Left cardiac atrium (tissue), 4 donors: Measurements from ENCODE around the gene PPAT. TPM values are rescaled to one million over a fixed set of nuclear protein-coding genes. Genes with fewer than 3 reads are reported as not detected.
"Not testable (repeated sequence)": the region's sequence is repeated elsewhere in the genome, so short reads cannot be mapped to it uniquely, and the experiment has no call there.

Experiments used
- ATAC-seq, 2 donors: fragments of 200-7000 bp; cut with Tn5 transposase; one replicate each; pipeline ENCODE4 v1.9.1; 2020; ENCODE audit warnings: mild to moderate bottlenecking in 2 of 2, moderate library complexity in 2 of 2
- DNase-seq: peaks from one replicate; pipeline ENCODE4 v3.0.0-alpha.2; 2020
- intact Hi-C, 2 donors: fragments of 100-400 bp; cut with DNase I; formaldehyde crosslinking; loops; one replicate each; pipeline versions ENCODE4 v1.14.1 to v1.15.1; 2022 to 2023
- long read RNA-seq: library from polyadenylated mRNA; unstranded; transcript quantifications from one replicate; pipeline ENCODE4 v2.0.0, GENCODE V29; 2021
- total RNA-seq, 2 donors: library from RNA; stranded (reverse); fragmentation: NEBNext Ultra II Directional; extraction: Animal tissue kit (Norgen Biotek cat#: 25700); gene quantifications; one replicate each; pipeline ENCODE4 v1.2.1, GENCODE V29; 2021
- donor health status: DM: no; HTN: yes; CAD: no.
- donor health status: DM: no; HTN: yes; CAD: no; lungs with severe emphysema.
- donor health status: DM: yes; HTN: yes; CAD: no.
- donor health status: Dilated cardiomyopathy.

The PPAT gene
- 1 to 10 TPM; 3.9 to 5.5 TPM for total RNA-seq
- long read RNA-seq, transcript PPAT-201 (11 exons, 3,682 nt): major isoform, 10 of 13 reads
- long read RNA-seq, partial matches to known transcripts: 2 of 13 reads
- long read RNA-seq, other reads (novel, unspliced or antisense): 1 of 13 reads

- intact Hi-C loops: no loop called here
- DNase-seq: peak; percentile 98
- ATAC-seq: peak; percentile 95 to 98
These were observed at the start of gene PPAT for GRCh38 chr4:56435140-56435926. Gene PPAT, minus strand, starts transcription at chr4:56435615. Its CDS starts 138 bp downstream, at chr4:56435477.

- ATAC-seq: no peak
- DNase-seq: no peak
- intact Hi-C loops: no loop called here
These were observed 45.3 kb upstream of the PPAT start for GRCh38 chr4:56480691-56481090.

DNA sequence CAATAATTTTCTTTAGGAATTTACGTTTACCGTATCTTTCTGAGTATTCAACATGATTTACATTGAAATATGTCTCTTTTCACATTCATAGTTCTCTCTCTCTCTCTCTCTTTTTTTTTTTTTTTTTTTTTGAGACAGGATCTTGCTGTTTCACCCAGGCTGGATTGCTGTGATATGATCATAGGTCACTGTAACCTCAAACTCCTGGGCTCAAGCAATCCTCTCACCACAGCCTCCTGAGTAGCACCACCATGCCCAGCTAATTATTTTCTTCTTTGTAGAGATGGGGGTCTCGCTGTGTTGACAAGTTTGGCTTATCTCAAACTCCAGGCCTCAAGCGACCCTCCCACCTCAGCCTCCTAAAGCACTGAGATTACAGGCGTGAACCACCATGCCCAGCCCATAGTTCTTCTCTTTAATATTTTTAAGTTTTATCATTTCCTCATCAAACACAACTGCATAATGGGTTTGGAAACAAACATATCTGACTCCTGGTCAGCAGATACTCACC lies 41.8 kb upstream of the PPAT start:
- no peak for DNase-seq
- intact Hi-C loops: no loop called here

DNA sequence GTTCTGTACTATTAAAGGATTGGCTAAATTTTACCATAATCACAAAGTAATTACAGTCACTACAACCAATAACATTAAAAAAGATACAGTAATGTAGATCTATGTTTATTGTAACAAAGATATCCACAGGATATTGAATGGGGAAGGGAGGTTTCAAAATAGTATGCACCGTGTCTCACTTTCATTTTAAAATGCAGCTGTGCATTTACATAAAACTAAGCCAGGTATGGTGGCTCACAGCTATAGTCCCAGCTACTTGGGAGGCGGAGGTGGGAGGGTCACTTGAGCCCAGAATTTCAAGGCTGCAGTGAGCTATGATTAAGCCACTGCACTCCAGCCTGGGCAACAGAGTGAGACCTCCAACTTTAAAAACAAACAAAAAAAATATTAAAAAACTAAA lies 40.5 kb upstream of the PPAT start:
- ATAC-seq: no peak
- intact Hi-C loops: no loop called here
- no peak for DNase-seq

More for the DNA sequence above, 41.8 kb upstream of the PPAT start:
- no peak for ATAC-seq

GRCh38 chr4:56469489-56470210 lies 34.2 kb upstream of the PPAT start:
- intact Hi-C loops: no loop called here
- DNase-seq: no peak
- ATAC-seq: no peak

DNA sequence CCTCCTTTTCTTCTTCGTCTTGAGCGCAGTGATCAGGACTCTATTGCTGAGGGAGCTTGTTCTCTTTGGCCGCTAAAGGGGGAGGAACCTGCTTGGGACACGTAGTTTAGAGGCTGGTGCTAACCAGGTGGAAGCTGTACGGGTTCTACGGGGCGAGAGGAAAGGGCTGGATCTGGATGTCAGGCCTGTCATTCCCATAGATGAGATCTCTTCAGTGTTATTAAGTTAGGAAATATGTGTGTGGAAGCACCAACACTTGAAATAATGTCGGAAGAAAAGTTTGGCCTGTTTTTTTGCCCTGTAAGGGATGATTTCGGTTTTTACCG lies 32.6 kb upstream of the PPAT start:
- ATAC-seq (peak; percentile 58 to 74), DNase-seq (no peak)
- intact Hi-C loops: no loop called here

- intact Hi-C loops: no loop called here
- peak; percentile 92 for DNase-seq
- ATAC-seq: peak; percentile 99
These were observed 32.1 kb upstream of the PPAT start, which contains the start of gene SRP72 for GRCh38 chr4:56467284-56468096. Gene SRP72, plus strand, starts transcription at chr4:56467617. Its CDS starts 19 bp downstream, at chr4:56467636.

- intact Hi-C loops: no loop called here
- no peak for ATAC-seq
- DNase-seq: no peak
These were observed 31.5 kb upstream of the PPAT start for GRCh38 chr4:56466910-56467283.

GRCh38 chr4:56466296-56466761 lies 30.9 kb upstream of the PPAT start:
- intact Hi-C loops, DNase-seq: not testable (repeated sequence)
- ATAC-seq: peak in 1 of 2 donors; percentile 71

- intact Hi-C loops: no loop called here
- ATAC-seq (no peak), DNase-seq (no peak)
These were observed 30.3 kb upstream of the PPAT start for GRCh38 chr4:56465599-56466295.

- no peak for ATAC-seq
- DNase-seq: no peak
- intact Hi-C loops: no loop called here
These were observed 29.2 kb upstream of the PPAT start for GRCh38 chr4:56464581-56464980.

DNA sequence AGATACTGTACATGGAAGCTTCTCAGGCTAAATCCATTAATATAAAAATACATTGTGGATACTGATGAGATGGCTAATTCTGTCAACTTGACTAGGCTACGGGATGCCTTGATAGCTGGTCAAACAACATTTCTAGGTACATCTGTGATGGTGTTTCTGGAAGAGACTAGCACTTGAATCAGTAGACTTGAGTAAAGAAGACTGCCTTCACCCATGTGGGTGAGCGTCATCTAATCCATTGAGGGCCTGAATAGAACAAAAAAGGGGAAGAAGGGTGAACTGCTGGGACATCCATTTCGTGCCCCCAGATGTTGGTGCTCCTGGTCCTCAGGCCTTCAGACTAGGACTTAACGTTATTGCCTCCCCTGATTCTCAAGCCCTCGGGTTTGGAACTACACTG lies 28.3 kb upstream of the PPAT start:
- ATAC-seq (no peak), DNase-seq (no peak)
- intact Hi-C loops: no loop called here

DNA sequence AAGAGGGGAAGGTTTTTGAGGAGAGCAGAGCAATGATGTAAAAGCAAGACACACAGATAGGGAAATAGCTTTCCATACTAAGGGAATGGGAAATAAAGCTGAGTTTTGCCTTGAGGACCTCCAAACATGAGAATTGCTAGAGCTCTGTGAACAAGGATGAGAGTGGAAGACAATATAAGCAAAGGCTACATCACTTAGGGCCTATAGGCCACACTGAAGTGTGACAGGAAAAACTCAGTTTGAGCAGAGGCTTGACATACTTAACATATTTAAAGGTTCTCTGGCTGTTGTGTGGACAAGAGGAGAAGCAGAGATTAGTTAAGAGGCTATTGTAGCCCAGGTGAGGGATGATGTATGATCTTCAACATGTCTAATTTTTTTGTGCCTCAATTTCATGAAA lies 26.7 kb upstream of the PPAT start:
- DNase-seq (no peak), ATAC-seq (no peak)
- intact Hi-C loops: no loop called here

- intact Hi-C loops: no loop called here
- DNase-seq (no peak), ATAC-seq (no peak)
These were observed 24.7 kb upstream of the PPAT start for GRCh38 chr4:56460085-56460484.

GRCh38 chr4:56450342-56450741 lies 14.9 kb upstream of the PPAT start:
- ATAC-seq: no peak
- intact Hi-C loops: no loop called here
- no peak for DNase-seq

DNA sequence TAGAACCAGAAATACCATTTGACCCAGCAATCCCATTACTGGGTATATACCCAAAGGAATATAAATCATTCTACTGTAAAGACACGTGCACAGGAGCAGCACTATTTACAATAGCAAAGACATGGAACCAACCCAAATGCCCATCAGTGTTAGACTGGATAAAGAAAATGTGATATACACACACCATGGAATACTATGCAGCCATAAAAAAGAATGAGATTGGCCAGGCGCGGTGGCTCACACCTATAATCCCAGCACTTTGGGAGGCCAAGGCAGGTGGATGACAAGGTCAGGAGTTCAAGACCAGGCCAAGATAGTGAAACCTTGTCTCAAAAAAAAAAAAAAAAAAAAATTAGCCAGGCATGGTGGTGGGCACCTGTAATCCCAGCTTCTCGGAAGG lies 14.1 kb upstream of the PPAT start:
- ATAC-seq, DNase-seq, intact Hi-C loops: not testable (repeated sequence)

GRCh38 chr4:56448301-56448700 lies 12.9 kb upstream of the PPAT start:
- no peak for ATAC-seq
- intact Hi-C loops: no loop called here
- DNase-seq: no peak

DNA sequence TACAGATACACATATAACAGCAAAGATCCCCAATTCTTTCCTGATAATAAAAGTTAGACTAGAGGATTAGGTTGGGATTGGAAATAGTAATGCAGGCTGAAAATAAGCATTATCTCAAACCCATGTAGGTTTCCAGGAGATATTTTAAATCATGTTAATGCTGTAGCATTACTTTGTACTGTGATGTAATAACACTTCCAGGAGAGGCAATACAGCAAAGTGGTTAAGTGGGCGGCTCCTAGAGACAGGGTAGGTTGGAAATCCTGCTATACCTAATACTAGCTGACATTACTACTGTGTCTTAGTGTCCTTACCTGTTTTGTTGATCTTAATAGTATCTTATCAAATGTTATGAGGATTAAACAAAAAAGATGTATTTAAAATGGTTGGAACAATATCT lies 10.3 kb upstream of the PPAT start:
- intact Hi-C loops: no loop called here
- DNase-seq (no peak), ATAC-seq (no peak)

- no peak for ATAC-seq
- intact Hi-C loops: no loop called here
- no peak for DNase-seq
These were observed 9.3 kb upstream of the PPAT start for GRCh38 chr4:56444719-56445118.
